GM19043 (cell line): Measurements from ENCODE around the gene TBC1D5.
"Not testable (repeated sequence)": the region's sequence is repeated elsewhere in the genome, so short reads cannot be mapped to it uniquely, and the experiment has no call there.

ENCODE experiments used
- ATAC-seq: cut with Tn5 transposase; IDR thresholded peaks from one replicate; pipeline ENCODE4 v1.9.1; 2021; ENCODE audit warnings: low read depth; ENCODE audit not compliant: unreplicated experiment

The TBC1D5 gene

DNA sequence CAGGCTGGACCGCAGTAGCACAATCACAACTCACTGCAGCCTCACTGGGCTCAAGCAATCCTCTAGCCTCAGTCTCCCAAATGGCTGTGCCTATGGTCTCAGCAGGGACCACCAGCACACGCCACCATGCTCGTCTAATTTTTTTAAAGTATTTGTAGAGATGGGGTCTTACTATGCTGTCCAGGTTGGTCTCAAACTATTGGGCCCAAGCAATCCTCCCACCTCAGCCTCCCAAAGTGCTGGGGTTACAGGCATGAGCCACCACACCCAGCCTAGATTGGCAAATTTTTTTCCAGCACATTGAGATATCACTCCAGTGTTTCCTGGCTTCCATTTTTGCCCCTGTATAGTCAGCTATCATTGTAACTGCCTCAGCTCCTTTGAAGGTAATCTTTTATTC lies 18.3 kb downstream of the TBC1D5 start:
- ATAC-seq, result no peak

GRCh38 chr3:17717411-17717810 lies 25.0 kb downstream of the TBC1D5 start:
- no peak for ATAC-seq

DNA sequence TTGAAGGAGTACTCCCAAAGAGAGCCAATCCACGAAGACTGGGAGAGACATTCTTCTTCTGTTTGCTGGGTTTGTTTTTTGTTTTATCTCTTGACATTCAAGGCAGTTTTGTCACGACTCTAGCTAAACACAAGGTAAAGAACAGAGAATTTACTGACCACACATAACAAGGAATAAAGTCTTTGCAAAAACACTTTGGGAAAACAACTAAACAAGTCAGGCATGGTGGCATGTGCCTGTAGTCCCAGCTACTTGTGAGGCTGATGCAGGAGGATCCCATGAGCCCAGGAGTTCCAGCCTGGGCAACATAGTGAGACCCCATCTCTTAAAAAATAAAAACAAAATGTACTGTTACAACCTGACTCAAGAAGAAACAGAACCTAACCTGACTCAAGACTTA lies 28.0 kb downstream of the TBC1D5 start:
- no peak for ATAC-seq

DNA sequence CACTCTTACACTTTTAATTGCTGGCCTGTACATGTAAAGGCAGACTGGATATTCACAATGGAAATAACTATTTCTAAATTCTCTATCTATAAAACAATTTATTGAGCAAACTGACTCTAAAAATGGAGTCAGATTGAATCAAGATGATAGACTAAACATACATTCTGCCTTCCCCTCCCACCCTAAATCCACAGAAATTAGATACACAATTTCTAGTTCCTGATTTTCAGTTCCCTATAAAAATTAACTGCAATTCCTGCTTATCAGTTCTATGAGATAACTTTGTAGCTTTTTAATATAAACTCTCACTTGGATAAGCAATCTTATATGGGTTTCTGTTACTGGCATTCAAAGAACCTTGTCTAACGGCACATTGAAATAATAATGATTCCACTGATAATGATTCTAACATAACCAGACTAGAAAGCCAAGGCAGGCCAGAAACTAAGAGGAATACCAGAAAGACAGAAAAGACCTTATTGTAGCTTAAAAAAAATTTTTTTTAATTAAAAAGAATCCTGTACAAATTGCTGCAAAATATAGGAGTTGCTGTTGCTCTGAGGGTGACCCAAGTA lies 33.1 kb downstream of the TBC1D5 start:
- ATAC-seq, result no peak

DNA sequence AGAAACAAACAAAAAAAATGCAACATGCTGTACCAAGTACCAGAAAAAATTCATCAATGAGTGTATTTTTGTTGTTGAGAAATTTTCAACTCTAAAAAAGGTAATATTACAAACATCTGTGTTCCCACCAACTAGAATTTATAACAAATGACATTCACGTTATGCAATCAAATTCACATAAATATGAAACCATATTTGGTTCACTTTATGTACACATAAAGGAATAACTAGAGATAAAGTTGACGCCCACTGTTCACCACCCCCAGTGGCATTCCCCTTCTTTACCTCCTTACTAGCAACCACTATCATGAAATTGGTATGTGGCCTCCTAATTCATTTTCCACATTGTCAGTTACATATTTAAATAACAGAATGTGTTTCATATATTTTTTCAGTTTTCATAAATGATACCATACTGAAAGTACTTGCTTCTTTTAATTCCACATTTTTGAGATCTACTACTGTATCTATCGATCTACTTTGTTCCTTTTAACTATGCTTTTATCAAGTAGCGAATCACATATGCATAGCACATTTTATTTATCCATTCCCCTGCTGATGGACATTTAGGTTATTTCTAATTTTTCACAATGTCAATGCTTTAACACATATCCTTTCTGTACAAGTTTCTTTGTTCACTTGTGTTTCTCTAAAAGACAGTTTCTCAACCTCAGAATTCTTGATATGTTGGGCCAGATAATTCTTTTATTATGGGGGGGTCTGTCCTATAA lies 34.5 kb downstream of the TBC1D5 start:
- no peak for ATAC-seq

DNA sequence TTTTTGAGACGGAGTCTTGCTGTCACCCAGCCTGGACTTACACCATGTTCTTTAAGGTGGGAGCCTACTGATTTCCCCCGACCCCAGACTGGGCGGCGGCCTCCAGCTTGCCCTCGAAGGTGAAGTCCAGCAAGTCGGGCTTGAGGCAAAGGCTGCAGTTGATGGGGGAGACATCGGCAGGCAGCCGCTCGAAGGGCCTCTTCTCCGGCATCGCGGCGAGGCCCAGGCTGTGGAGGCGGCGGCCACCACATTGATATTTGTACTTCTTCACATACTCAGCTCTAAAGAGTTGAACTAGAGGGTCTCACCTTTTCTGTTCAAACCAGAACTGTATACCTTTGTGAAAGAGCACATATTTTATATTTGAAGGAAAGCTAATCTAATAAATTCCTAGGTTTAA lies 36.4 kb downstream of the TBC1D5 start:
- not testable (repeated sequence) for ATAC-seq

DNA sequence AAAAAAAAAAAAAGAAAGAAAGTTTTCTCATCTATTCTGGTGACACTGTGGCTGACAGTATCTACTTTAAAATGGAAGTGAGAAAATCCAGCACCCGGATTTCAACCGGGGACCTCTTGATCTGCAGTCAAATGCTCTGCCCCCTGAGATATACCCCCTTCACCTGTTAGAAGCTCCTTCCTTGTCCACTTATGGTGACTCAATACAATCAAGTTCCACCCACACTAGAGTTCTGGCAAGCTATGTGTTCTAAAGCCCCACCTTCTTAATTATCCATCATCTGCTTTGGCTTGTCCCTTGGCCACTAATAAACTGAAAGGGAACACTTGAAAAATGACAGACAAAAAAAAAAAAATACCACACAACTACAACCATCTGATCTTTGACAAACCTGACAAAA lies 42.6 kb downstream of the TBC1D5 start:
- not testable (repeated sequence) for ATAC-seq

- ATAC-seq, result not testable (repeated sequence)
Observed at GRCh38 chr3:17695665-17696064, 46.8 kb downstream of the TBC1D5 start.

GRCh38 chr3:17693670-17693999 lies 48.8 kb downstream of the TBC1D5 start:
- not testable (repeated sequence) for ATAC-seq

DNA sequence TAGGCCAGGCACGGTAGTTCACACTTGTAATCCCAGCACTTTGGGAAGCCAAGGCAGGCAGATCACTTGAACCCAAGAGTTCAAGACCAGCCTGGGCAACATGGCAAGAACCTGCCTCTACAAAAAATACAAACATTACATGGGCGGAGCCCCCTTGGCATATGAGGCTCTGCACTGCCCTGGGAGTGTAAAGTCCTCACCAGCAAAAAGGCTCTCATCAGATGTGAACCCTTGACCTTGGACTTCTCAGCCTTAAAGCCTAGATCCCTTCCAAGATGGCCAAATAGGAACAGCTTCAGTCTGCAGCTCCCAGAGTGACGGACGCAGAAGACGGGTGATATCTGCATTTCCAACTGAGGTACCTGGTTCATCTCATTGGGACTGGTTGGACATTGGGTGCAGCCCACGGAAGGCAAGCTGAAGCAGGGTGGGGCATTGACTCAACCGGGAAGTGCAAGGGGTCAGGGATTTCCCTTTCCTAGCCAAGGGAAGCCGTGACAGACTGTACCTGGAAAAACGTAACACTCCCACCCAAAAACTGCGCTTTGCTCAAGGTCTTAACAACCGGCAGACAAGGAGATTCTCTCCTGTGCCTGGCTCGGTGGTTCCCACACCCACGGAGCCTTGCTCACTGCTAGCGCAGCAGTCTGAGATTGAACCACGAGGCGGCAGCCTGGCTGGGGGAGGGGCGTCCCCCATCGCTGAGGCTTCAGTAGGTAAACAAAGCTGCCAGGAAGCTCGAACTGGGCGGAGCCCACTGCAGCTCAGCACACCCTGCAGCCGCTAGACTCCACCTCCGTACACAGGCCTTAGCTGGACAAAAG lies 49.4 kb downstream of the TBC1D5 start:
- not testable (repeated sequence) for ATAC-seq

- no peak for ATAC-seq
Observed at GRCh38 chr3:17687566-17687965, 54.9 kb downstream of the TBC1D5 start.

- no peak for ATAC-seq
Observed at GRCh38 chr3:17686613-17687012, 55.8 kb downstream of the TBC1D5 start.

GRCh38 chr3:17683542-17684207 lies 58.8 kb downstream of the TBC1D5 start:
- no peak for ATAC-seq

- no peak for ATAC-seq
Observed at GRCh38 chr3:17680530-17680929, 61.9 kb downstream of the TBC1D5 start.

GRCh38 chr3:17678116-17678741 lies 64.2 kb downstream of the TBC1D5 start:
- ATAC-seq, result peak; percentile 77

GRCh38 chr3:17674082-17674686 lies 68.2 kb downstream of the TBC1D5 start:
- ATAC-seq, result no peak

DNA sequence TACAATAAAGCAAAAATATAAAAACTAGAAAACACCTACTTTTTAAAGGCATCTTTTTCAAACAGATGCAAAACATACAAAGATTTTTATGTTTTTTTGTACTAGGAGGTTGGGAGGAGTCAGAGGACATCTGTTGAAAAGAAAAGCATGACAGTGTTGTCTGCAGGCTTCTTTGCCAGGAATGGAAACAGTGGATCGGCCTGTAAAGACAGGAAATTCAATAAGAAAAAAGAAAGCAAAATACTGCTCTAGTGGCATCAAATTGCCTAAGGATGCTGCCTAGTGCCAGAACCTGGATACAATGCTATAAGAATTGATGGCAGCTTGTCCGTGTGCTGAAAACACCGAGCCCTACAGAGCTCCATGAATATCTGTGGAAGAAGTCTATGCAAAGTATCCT lies 69.9 kb downstream of the TBC1D5 start:
- no peak for ATAC-seq

- no peak for ATAC-seq
Observed at GRCh38 chr3:17670749-17671148, 71.7 kb downstream of the TBC1D5 start.

DNA sequence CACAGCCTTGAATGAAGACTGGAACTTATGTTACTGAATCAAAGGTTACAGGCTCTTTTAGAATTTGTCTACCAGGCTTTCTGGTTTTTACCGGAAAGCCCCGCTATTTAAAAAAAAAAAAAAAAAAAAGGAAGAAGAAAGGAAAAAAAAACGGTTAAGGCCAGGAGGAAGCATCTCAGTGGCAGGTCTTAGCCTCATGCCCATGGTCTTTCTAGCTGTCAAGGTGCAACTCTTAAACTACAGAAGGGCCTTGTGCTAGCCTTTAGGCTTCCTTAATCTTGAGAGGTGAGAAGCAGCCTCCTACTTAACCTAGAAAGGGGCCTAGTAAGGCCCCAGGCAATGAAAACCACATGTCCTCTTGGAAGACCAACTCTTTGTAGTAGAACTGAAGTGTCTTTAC lies 77.5 kb downstream of the TBC1D5 start:
- peak; percentile 49 for ATAC-seq

DNA sequence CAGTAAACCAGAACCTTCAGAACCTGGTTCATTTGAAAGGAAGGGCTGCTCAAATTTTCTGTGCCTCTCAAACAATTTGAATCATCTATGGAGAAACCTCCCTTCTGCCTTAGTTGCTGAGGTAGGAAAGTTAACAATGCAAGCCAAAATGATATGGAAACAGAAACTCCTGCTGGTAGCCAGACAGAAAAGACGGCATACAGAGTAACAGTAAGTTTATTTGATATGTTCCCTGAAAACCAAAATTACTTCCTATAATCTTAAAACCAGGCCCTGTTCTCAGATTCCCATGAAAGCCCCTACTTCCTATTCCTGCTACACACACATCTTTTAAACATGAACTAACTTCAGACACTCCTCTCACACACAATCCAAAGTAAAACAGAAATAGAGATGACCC lies 86.2 kb downstream of the TBC1D5 start:
- ATAC-seq, result no peak
